ENCODE results near the gene MINK1. TPM values are rescaled to one million over a fixed set of nuclear protein-coding genes. Genes with fewer than 3 reads are reported as not detected.

MINK1 gene
- total RNA-seq, 2 donors from 2014 or later, result 44.0 to 45.0 TPM

GRCh38 chr17:4815043-4815675, 18.0 kb upstream of the MINK1 start:
- Histone ChIP-seq H3K27me3 (replicated peaks; ENCODE audit: insufficient read depth) (no peaks in the 10 kb centered on the region), H3K27ac (no peak overlapping the region), H3K36me3 (peaks cover 28% of the 10 kb centered on the region), H3K4me3 (no peak overlapping the region), H3K4me1 (ENCODE audit: control insufficient read depth in 1 of 2, low read depth in 2 of 2) (no peaks in the 10 kb centered on the region), H3K9me3 (no peaks in the 10 kb centered on the region)
- TF ChIP-seq, protein P1, sequence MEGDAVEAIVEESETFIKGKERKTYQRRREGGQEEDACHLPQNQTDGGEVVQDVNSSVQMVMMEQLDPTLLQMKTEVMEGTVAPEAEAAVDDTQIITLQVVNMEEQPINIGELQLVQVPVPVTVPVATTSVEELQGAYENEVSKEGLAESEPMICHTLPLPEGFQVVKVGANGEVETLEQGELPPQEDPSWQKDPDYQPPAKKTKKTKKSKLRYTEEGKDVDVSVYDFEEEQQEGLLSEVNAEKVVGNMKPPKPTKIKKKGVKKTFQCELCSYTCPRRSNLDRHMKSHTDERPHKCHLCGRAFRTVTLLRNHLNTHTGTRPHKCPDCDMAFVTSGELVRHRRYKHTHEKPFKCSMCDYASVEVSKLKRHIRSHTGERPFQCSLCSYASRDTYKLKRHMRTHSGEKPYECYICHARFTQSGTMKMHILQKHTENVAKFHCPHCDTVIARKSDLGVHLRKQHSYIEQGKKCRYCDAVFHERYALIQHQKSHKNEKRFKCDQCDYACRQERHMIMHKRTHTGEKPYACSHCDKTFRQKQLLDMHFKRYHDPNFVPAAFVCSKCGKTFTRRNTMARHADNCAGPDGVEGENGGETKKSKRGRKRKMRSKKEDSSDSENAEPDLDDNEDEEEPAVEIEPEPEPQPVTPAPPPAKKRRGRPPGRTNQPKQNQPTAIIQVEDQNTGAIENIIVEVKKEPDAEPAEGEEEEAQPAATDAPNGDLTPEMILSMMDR (IDR thresholded peaks at IDR 0.05), result no peak
- ATAC-seq (ENCODE audit: insufficient number of reproducible peaks, low FRiP score, low read depth) (no peak), DNase-seq (ENCODE audit: low spot score) (no peak)

GRCh38 chr17:4816826-4817225, 16.3 kb upstream of the MINK1 start:
- H3K36me3 ChIP-seq, result peaks cover 24% of the 10 kb centered on the region
- H3K4me1 ChIP-seq (ENCODE audit: control insufficient read depth in 1 of 2, low read depth in 2 of 2), result no peaks in the 10 kb centered on the region
- no peaks in the 10 kb centered on the region for H3K27me3 ChIP-seq (replicated peaks; ENCODE audit: insufficient read depth)
- no peaks in the 10 kb centered on the region for H3K9me3 ChIP-seq
- DNase-seq (ENCODE audit: low spot score), result no peak
- no peak overlapping the region for H3K4me3 ChIP-seq
- TF ChIP-seq, protein P1 (IDR thresholded peaks at IDR 0.05), result no peak
- ATAC-seq (ENCODE audit: insufficient number of reproducible peaks, low FRiP score, low read depth), result no peak
- no peak overlapping the region for H3K27ac ChIP-seq

- no peak for ATAC-seq (ENCODE audit: insufficient number of reproducible peaks, low FRiP score, low read depth)
- Histone ChIP-seq H3K4me1 (ENCODE audit: control insufficient read depth in 1 of 2, low read depth in 2 of 2) (no peaks in the 10 kb centered on the region), H3K4me3 (no peak overlapping the region), H3K27me3 (replicated peaks; ENCODE audit: insufficient read depth) (no peaks in the 10 kb centered on the region), H3K36me3 (peaks cover 24% of the 10 kb centered on the region), H3K9me3 (no peaks in the 10 kb centered on the region), H3K27ac (no peak overlapping the region)
- TF ChIP-seq, protein P1 (IDR thresholded peaks at IDR 0.05), result no peak
- DNase-seq (ENCODE audit: low spot score), result no peak
These were observed 14.9 kb upstream of the MINK1 start for GRCh38 chr17:4818276-4818675.

DNA sequence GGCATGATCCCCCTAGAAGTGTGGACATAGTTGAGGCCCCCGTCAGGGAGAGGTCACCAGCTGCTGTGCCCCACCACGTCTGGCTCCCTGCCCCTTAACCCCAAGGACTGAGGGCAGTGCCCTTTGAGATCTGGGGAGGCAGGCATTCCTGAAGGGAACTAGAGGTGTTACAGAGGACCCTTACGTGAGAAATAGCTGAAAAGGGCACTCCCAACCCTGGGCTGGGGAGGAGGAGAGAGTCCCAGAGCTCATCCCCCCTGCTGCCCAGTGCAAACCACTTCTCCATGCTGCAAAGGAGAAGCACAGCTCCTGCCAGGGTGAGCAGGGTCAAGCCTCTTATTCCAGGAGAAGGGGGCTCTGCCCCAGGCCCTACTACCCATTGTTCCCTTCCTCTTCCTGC, 10.3 kb upstream of the MINK1 start:
- Histone ChIP-seq H3K4me3 (no peak overlapping the region), H3K9me3 (no peaks in the 10 kb centered on the region), H3K27me3 (replicated peaks; ENCODE audit: insufficient read depth) (no peaks in the 10 kb centered on the region), H3K4me1 (ENCODE audit: control insufficient read depth in 1 of 2, low read depth in 2 of 2) (no peaks in the 10 kb centered on the region), H3K27ac (no peak overlapping the region), H3K36me3 (peaks cover 7% of the 10 kb centered on the region)
- DNase-seq (ENCODE audit: low spot score), result no peak
- TF ChIP-seq, protein P1 (IDR thresholded peaks at IDR 0.05), result no peak
- ATAC-seq (ENCODE audit: insufficient number of reproducible peaks, low FRiP score, low read depth), result no peak

DNA sequence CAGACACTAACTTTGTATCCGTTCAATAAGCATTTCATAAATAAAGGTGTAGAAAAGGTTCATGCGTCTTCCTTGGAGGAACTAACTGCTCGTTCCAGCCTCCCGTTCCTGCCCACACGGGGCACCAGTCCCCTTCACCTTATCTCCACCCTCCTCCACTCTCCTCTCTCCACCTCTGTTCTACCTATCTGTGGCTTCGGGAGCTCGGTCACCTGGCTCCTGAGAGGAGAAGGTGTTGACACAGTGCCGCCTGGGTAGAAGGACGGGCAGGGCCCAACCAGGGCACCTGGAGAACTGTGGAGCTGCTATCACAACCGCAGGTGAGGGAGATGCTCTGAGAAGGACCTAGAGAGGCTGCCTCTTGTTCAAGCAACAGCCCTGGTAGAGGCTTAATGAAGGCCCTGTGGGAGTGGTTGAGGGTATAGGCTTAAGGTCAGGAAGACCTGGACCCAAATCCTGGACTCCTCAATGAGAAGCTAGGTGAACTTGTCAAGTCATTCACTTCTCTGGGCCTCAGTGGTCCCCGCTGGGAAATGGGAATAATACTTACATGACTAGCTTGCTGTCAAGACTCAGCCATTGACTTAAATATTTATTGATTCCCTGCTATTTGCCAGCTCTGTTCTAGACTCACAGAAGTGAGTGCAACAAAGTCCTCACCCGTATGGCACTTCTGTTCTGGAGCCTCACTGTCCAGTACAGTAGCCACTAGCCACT, 9.6 kb upstream of the MINK1 start:
- TF ChIP-seq, protein P1 (IDR thresholded peaks at IDR 0.05), result no peak
- Histone ChIP-seq H3K9me3 (no peaks in the 10 kb centered on the region), H3K4me1 (ENCODE audit: control insufficient read depth in 1 of 2, low read depth in 2 of 2) (no peaks in the 10 kb centered on the region), H3K27me3 (replicated peaks; ENCODE audit: insufficient read depth) (no peaks in the 10 kb centered on the region), H3K27ac (no peak overlapping the region), H3K36me3 (peaks cover 7% of the 10 kb centered on the region), H3K4me3 (no peak overlapping the region)
- no peak for DNase-seq (ENCODE audit: low spot score)
- no peak for ATAC-seq (ENCODE audit: insufficient number of reproducible peaks, low FRiP score, low read depth)

All from thoracic aorta (tissue), 2 donors.